Measurements from ENCODE around the gene SZT2.
"Not testable (repeated sequence)": the region's sequence is repeated elsewhere in the genome, so short reads cannot be mapped to it uniquely, and the experiment has no call there.

The SZT2 gene

DNA sequence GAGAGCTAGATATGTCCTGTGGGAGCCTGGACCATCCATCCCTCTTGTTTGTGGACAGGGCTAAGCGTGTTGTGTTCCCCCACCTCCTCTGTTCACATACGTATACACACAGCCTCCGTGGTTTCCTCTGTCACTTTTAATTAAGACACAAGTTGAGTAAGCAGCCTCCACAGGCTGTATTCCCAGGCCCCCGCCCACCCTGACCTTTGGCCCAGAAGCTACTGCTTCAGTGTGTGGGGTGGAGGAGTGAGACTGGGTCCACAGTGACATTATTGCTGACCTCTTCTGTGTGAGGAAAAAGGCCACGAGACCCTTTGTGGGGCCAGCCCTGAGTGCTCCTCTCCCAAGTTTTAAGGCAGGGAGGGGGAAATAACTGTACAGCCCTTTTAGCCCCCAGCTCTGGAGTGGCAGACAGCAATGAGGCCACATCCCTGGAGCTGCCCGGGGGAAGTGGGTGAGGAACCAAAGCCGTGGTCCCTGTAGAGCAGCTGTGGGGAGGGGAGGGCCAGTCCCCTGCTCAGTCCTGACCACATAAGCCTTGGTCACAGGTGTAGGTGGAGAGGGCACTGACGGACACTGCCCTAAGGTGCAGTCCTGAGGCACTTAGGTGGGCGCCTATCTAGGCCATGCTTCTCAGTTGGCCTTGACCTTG lies 26.3 kb upstream of the SZT2 start:
- no peak for DNase-seq

DNA sequence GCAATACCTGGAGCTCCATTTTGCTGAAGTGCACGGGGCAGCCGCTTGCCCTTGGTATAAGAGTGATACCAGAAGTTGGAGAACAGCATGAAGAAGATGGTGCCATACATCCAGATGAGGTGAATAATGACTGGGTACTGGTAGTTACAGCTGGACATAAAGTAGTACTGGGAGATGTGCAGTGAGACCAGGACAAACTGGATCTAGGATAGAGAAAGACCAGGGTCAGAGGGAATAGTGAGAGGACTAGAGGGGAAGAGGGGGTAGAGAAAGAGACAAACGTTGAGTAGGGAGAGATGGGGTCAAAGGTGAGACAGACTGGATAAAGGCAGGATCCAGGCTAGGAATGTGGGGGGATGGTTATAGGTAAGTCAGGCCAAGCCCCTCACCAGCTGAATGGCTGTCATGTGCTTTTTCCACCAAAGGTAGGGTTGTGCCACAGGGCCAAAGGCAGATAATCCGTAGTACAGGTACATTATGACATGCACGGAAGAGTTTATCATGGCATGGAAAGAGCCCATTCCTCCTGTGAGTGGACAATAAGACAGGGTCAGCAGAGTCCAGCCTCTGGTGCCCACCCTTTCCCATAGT lies 25.7 kb upstream of the SZT2 start:
- no peak for DNase-seq

DNA sequence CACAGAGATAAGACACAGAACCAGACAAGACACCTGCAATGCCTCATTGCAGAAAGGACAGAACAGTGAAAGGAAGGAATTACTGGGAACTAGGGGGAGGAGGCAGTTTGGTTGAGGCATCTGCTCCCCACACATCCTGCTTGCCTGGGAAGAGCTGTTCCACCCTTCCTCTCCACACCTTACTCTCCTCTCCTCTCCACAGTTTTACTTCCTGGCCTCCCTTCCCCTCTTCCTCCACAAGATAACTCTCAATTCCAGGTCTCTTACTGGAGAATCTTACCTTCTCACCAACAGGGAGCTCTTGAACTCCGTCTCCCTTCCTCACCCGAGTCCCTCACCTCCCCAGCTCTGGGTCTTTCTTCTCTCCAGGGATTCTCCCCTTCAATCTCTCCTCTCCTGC lies 24.0 kb upstream of the SZT2 start:
- DNase-seq = no peak

DNA sequence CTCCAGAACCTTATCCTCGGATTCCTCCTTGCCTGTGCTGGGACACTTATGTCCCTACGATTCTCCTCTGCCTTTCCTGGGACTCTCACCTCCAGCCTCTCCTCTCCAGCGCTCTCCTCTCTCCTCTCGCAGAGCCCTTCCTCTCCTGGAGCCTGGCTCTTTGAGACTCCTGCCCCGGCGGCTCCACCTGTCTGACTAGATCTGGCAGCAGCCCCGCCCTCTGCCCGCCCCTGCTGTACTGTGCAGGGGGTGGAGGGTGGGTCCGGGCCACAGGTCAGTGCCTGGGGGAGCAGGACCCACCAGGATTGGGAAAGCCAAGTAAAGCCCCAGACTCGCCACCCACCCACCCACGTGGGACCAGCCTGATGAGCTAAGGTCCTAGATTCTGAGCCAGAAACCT lies 23.5 kb upstream of the SZT2 start:
- no peak for DNase-seq

DNA sequence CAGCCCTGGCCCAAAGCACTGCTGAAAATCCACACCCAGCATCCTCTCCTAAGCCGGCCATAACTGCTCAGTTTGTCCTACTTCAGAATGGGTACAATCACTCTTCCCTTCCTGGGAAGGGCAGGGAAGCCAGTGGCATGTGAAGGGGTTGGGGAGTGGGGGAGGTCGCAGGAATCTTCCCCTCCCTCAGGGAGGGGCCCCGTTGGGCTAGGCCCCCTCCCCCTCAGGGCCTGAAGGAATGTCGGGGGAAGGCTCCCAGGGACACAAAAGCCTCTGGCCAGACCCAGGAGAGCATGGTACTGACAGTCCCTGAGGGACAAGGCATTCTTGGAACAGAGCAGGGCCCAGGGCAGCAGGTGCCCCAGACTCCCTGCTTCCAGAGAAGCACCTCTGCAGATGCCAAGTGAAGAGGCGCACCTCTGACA lies 23.1 kb upstream of the SZT2 start:
- DNase-seq = no peak

DNA sequence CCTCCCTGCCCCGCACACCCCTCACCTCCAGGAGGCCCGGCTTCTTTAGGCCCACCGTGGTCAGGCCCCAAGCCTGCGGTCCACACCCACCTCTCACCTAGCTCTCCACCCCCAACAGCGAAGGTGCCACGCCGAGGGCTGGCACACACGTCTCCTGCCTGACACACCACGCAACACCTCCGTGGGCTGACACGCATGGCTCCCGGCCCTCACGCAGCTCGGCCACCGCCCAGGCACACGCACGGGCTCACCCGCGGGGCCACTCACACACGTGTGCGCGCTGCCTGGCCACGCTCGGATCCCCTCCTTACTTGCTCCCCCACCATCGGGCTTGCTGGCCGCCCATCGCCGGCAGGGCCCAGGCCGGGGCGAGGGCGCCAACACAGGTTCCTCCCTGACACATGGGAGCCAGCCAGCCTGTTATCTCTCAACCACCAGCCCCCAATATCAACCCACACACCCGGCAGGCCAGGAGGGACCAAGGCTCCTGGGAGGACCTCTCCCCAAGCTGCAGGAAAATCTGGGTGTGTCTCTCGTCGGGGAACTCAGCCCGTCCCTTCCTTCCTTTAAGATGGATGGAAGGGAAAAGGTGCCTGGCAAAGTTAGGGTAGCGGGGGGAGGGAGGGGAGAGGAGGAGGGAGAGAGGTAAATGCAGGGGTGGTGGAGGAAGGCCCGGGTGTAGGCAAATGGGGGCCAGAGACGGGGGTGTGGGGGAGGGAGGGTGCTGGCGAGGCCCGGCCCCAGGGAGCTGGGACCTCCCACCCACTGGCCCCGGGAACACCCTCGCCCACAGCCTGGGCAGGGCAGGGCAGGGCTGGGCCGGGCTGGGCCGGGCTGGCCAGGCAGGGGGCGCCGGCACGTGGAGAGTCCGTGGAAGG lies 22.4 kb upstream of the SZT2 start:
- DNase-seq = peak; percentile 30

DNA sequence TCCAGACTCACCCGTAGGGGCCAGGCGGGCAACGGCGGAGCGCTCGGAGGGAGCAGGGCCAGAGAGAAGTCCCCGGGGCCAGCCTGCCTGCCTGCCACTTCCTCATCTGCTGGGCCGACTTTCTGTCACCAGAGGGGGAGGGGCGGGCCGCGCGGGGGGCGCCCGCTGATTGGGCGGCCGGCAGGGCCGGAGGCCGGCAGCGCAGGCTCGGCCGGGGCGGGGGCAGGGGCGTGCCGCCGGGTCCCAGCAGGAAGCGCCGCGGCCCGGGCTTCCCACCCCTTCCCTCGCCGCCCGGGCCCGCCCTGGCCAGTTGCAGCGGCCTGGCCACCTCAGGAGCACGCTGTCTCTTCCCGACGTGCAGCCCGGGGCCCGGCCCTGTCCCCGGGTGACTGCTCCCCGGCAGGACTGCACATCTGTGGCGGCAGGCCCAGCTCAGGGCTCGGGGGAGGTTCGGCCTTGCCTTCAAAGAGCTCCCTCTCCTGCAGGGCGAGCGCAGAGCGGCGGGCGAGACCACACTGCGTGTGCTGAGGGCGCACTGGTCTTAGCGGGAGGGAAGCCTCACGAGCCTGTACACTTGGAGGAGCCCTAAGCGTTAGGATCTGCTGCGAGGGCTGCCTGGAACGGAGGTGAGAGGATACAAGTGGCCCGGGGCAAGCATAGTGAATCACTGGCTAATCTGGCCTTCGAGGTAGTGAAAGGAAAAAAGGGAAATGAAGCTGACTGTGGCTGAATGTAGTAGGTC lies 21.6 kb upstream of the SZT2 start, which contains the start of gene ELOVL1:
TSS of gene ELOVL1 (minus strand) at position 108 of the 742 bp plus-strand sequence. CDS start 2,402 bp downstream, outside the sequence.
- DNase-seq = peak; percentile 88

DNA sequence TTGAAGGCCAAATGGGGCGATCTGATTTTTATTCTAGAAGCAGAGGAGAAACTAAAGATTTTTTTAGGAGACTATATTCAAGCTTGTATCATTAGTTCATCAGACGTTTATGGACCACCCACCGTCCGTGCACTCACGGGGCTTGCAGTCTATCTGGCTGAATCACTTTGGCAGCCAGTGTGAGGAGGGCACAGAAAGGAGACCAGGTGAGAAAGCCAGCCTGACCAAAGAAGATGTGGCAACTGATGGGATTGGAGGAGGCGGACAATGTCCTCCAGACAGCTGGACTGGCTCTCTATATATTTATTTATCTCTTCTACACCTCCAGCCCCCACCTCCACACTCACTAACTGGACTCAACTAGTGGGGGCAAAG lies 21.1 kb upstream of the SZT2 start:
- no peak for DNase-seq

DNA sequence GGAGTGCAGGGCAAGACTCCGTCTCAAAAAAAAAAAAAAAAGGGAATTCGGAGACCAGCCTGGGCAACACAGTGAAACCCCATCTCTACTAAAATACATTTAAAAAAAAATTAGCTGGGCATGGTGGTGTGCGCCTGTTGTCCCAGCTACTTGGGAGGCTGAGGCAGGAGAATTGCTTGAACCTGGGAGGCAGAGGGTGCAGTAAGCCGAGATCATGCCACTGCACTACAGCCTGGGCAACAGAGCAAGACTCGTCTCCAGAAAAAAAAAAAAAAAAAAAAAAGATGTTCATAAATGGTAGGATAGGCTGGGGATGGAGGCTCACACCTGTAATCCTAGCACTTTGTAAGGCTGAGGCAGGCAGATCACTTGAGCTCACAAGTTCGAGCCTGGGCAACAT lies 19.9 kb upstream of the SZT2 start:
- not testable (repeated sequence) for DNase-seq

DNA sequence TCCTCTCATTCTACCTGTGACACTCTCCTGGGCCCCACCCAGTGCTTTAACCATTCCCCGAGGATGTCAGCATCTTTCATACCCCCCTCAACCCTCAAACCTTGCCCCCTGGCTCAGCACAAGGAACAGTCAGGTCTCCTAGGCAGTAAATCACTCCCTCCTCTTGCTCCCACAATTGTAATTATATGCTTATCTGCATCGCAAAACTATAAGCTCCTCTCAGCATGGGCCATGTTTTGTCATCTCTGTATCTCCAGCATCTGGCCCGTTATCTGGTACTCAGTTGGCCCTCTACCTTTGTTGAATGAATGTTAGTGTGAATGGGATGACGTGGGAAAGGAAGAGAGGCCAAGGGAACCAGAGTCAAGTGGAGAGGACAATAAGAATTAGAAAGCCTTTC lies 19.1 kb upstream of the SZT2 start:
- DNase-seq = no peak

DNA sequence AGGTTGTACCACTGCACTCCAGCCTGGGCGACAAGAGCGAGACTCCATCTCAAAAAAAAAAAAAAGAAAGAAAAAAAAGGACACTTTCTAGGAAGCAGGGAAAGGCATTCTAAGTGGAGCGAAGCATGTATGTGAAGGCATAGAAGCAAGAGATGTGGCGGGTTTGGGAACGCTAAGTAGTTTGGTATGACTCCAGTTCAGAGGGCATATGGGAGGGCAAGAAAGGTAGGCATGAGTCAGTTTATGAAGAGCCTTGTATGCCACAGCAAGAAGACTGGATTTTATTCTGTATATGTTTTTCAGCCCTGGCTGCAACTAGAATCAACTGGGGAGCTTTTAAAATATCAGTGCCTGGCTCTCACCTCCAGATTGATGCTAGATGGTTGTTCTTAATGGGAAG lies 17.5 kb upstream of the SZT2 start:
- no peak for DNase-seq

DNA sequence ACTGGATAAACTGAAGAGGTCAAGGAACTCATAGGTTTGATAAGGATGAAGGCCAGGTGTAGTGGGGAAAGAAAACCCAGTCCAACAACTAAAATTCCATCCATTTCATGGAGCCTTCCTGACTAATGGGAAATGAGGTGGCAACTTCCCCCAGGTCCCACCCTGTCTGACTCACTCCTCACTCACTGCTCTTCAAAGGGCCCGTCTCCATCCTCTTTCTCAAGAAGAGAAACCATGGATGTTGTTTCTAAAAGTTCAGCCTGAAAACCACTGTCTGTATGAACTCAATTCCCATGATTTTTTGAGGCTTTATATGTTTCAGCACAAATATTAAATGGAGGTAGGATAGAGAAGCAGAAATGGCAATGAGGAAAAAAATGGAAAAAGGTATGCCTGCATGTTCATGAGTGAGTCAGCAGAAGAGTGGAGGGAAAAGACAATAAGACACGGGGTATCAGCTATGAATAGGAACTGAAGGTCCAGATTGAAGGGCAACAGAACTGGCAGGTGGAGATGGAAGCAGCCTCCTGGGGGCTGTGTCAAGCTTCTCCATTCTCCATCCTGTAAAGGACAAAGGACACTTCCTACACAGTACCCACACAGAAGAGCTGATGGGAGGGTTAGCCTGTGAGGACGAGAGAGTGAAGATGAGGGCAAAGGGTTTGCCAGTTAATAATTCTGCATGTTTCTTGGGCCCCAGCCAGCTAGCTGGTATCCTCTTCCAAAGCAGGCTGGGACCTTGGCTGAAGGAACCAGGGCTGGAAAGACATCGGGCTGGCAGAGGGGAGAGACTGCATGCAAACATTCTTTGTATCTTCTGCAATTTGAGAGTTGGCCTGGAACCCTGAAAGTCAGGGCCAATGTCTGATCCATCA lies 16.4 kb upstream of the SZT2 start:
- no peak for DNase-seq

DNA sequence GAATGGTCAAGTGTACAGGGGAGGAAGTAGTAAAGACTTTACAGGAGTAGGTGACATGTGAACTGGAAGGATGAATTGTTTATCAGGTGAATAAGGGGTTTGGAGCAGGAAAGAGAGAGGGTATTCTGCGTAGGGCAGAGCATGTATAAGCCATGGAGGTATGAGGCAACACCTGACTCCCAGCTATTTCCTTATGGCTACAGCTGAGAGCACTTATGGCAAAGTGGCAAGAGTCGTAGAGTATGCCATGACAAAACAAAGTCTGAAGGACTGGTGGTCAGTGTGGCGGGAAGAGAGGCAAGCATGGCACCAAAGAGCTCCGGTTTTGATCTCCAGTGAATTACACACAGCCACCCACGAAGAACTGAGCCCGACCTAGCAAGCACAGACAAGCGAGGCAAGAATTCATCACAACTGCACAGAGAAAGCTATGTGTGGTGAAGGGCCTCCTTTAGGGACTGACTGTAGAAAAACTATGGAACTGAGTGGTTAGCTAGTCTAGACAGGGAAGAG lies 12.9 kb upstream of the SZT2 start:
- DNase-seq = no peak

DNA sequence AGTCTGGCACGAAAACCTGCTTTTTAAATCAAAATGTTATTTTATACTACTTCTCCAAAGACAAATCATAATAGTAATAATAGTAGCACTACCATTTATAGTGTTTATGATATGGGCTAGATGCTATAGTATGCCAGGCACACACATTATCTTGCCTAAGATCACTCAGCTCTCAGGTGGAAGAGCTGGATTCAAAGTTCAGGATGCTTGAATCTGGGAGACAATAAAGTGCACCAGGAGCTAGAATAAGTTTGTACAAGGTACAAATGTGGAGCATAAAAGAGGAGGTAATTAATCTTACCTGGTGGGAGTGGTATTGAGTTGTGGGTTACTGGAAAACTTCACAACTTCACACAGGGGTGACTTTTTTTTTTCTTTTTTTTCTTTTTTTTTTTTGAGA lies 11.9 kb upstream of the SZT2 start:
- no peak for DNase-seq

DNA sequence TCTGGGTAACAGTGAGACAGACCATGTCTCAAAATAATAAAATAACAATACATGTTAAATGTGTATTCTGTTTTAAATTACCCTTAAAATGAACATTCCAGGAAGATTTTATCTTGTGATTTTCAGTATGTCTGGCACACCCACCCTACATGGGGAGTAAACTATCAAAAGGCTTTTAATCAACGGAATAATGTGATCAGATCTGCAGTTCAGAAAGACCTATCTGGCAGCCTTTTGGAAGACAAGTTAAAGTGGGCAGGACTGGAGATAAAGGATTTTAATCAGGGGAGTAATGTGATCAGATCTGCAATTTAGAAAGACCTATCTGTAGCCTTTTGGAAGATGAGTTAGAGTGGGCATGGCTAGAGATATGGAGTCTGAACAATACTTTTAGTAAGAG lies 10.2 kb upstream of the SZT2 start:
- DNase-seq = no peak

DNA sequence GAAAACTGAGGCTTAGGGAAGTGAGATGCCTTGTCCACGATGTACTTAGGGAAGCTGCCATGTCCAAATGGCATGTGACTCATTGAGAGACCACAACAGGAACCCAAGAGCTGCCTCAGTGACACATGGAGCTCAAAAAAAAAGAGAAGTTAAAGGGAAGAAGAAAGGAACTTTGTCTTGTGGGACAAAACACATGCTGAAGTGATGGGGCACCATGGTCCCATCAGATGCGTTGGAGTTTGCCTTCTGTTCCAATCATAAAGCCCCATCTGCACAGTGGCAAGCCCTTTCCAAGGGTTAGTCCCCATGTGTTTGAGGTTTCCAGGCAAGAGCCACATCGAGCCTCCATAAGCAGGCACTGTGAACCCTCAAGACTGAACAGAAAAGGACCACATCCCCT lies 8.1 kb upstream of the SZT2 start:
- no peak for DNase-seq

DNA sequence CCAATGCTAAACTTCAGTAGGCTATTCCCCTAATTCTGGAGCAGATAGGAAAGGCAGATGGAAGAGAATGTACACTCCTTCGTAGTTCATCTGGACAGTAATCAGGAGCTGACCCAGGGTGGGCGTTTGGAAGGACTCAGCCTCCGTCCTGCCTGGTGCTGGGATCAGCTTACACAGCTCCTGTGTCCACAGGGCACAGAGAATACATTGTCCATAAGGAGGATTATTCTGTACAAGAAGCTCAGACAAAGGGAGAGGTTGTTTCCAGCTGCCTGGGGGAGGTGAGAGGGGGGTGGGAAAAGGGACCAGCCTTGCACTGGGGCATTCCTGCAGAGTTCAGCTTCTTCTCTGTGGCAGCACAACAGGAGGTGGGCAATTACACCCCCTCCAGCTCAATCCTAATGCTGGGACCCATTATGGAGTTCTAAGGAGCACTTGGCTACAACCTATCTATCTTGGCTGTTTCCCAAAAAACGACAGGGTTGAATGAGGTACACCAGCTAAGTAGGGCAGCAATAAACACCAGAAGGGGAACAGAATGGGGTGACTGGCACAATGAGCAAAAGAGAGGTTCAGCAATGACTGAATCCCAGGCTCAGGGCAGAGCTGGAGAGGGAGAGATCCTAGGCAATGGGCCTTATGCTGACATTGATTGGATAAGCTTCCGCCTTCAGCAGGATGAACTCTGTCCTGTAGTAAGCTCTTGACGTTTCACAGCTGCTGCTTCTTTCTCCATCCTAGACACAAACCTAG lies 7.5 kb upstream of the SZT2 start:
- DNase-seq = no peak

DNA sequence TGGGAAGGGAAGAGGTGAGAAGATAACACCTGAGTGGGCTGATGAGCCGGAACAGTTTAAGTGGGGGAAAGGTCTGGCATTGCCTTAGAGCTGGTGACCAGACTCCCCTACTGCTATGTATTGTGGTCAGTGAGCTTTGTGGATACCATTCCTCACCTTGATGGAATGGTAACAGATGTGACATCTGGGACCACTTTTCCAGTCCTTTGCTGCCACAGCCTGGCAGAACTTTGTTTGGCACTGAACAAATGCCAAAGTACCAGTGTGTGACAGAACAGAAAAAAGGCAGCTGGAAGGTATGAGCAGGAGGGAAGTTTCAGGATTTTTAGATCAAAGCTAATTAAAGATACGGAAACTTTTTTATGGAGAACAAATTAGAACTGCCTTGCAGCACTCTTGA lies 6.2 kb upstream of the SZT2 start:
- DNase-seq = no peak

DNA sequence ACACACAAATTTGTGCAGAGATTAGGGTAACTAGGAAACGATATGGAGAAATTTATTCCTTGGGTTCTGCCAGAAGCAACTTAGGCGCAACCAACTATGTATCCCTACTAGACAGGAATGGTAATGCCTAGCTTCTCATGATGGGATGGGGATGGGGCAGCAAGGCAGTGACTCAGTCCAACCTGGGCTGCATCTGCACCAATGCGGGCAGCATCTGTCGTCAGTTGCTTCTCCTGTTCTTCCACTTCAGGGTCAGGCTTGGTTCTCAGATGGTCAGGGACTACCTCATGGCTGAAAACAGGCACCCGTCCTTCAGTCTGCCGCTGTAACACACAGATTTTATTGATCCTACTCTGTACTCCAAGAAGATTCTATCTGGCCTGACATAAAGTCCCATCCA lies 3.0 kb upstream of the SZT2 start:
- DNase-seq = no peak

DNA sequence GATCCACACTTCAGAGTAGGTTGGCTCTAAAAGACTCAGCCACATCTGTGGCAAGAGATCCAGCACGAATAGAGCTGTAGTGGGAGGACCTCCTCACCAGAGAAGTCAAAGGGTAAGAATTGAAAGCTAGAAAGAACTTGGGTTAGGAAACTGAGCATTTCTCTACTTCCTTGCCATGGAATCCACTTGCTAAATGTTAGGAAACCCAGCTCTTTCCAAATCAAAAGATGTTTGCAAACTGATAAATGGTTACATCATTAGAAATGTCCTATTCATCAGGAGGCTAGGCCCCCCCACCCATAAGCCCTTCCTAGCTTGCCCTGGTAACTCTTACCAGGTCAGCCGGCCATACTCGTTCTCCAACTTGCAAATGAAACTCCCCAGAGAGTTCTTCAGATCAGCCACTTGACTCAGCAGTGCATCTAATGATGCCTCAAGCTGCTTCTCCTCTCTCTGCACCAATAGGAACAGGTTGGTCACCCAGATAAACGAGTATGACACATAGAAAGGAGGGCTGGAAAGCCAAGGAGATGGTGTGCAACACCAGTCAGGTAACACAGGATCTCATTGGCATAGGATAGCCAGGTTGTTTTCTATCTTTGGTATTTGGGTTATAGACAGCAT lies 1.6 kb upstream of the SZT2 start:
- DNase-seq = no peak

DNA sequence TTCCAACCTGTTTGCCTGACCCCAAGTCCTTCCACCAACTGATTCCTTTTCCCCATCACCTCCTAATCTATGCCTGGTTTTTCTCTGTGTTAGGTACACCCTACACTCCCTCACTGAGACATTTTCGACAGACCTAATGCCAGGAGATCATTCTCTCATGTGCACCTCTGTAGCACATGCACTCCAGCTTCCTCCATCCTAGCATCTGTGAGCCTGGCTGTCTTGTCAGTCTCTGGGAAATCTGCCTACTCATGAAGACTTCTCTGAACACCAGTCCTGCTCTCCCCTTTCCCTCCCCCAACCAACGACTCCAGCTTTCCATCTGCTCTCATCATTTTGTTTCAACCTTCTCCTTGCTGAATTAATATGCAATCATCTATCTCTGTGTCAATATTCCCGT lies 1.1 kb upstream of the SZT2 start:
- no peak for DNase-seq
